Natural killer cell treated with Interleukin-12 subunit alpha and Interleukin-12 subunit beta and Interleukin-15 and Interleukin-18, amount 100 ng/mL, for 72 hours (primary cell): ENCODE results near the gene TNFAIP8L3. TPM values are rescaled to one million over a fixed set of nuclear protein-coding genes. Genes with fewer than 3 reads are reported as not detected.
A peak's percentile ranks its signal among the peaks of the same experiment; 100 is the strongest.

Experiments used
- ATAC-seq, 2 donors: fragments of 150-1000 bp; cut with Tn5 transposase in 1 of 2; sonication (Bioruptor Pico), chemical (Tn5 transposase) in 1 of 2; 2 replicates each; pipeline ENCODE4 v1.10.0; 2021
- DNase-seq: peaks from one replicate; pipeline ENCODE4 v3.0.0; 2022; ENCODE audit warnings: low spot score
- H3K27ac Mint-ChIP-seq, 2 donors: 1 replicate in 1 of 2; 2 replicates in 1 of 2; pipeline ENCODE4 v1.8.0; 2022; ENCODE audit warnings: mixed read lengths in 2 of 2, mild to moderate bottlenecking in 1 of 2, moderate library complexity in 1 of 2
- H3K27me3 Mint-ChIP-seq, 2 donors: 1 replicate in 1 of 2; 2 replicates in 1 of 2; pipeline ENCODE4 v1.8.0; 2022; ENCODE audit warnings: mixed read lengths in 2 of 2
- H3K36me3 Mint-ChIP-seq: one replicate; pipeline ENCODE4 v1.8.0; 2022; ENCODE audit warnings: mixed read lengths
- H3K4me1 Mint-ChIP-seq, 2 donors: 1 replicate in 1 of 2; 2 replicates in 1 of 2; pipeline ENCODE4 v1.8.0; 2022; ENCODE audit warnings: low read depth in 2 of 2, mixed read lengths in 2 of 2, mild to moderate bottlenecking in 1 of 2
- H3K4me3 Mint-ChIP-seq: one replicate; pipeline ENCODE4 v1.8.0; 2022; ENCODE audit warnings: mixed read lengths
- H3K9me3 Mint-ChIP-seq: 2 replicates; pipeline ENCODE4 v1.8.0; 2022; ENCODE audit warnings: mixed read lengths
- total RNA-seq, 2 donors: library from RNA; stranded (reverse); gene quantifications; one replicate each; pipeline ENCODE4 v1.2.3, GENCODE V29; 2022

Gene TNFAIP8L3
- total RNA-seq, 2 donors from 2014 or later, result not detected

- Mint-ChIP-seq H3K36me3 (no peaks in the 10 kb centered on the region), H3K27me3 (peaks cover 60 to 79% of the 10 kb centered on the region in 2 donors), H3K9me3 (no peaks in the 10 kb centered on the region), H3K4me1 (no peaks in the 10 kb centered on the region), H3K27ac (no peak overlapping the region), H3K4me3 (no peak overlapping the region)
- no peak for DNase-seq
- ATAC-seq, result no peak
Observed at GRCh38 chr15:51092480-51093040, 2.1 kb downstream of the TNFAIP8L3 start.

GRCh38 chr15:51090753-51091152 is 4.0 kb downstream of the TNFAIP8L3 start:
- Mint-ChIP-seq H3K27ac (no peak overlapping the region), H3K4me3 (no peak overlapping the region), H3K36me3 (no peaks in the 10 kb centered on the region), H3K4me1 (no peaks in the 10 kb centered on the region), H3K9me3 (no peaks in the 10 kb centered on the region), H3K27me3 (peaks cover 60 to 70% of the 10 kb centered on the region in 2 donors)
- DNase-seq (no peak), ATAC-seq (no peak)

- no peaks in the 10 kb centered on the region for H3K36me3 Mint-ChIP-seq
- DNase-seq, result no peak
- no peak for ATAC-seq
- H3K4me3 Mint-ChIP-seq, result no peak overlapping the region
- H3K27me3 Mint-ChIP-seq, result peaks cover 55 to 66% of the 10 kb centered on the region in 2 donors
- no peaks in the 10 kb centered on the region for H3K9me3 Mint-ChIP-seq
- H3K27ac Mint-ChIP-seq, result no peak overlapping the region
- H3K4me1 Mint-ChIP-seq, result no peaks in the 10 kb centered on the region
Observed at GRCh38 chr15:51089699-51090453, 4.8 kb downstream of the TNFAIP8L3 start.

GRCh38 chr15:51089041-51089440 is 5.7 kb downstream of the TNFAIP8L3 start:
- no peaks in the 10 kb centered on the region for H3K9me3 Mint-ChIP-seq
- H3K27me3 Mint-ChIP-seq, result peaks cover 59 to 72% of the 10 kb centered on the region in 2 donors
- DNase-seq (no peak), ATAC-seq (no peak)
- no peak overlapping the region for H3K27ac Mint-ChIP-seq
- no peaks in the 10 kb centered on the region for H3K4me1 Mint-ChIP-seq
- no peaks in the 10 kb centered on the region for H3K36me3 Mint-ChIP-seq
- H3K4me3 Mint-ChIP-seq, result no peak overlapping the region

GRCh38 chr15:51088585-51088984 is 6.1 kb downstream of the TNFAIP8L3 start:
- Mint-ChIP-seq H3K27ac (no peak overlapping the region), H3K9me3 (no peaks in the 10 kb centered on the region), H3K36me3 (no peaks in the 10 kb centered on the region), H3K4me1 (no peaks in the 10 kb centered on the region), H3K27me3 (peaks cover 60 to 72% of the 10 kb centered on the region in 2 donors), H3K4me3 (no peak overlapping the region)
- ATAC-seq (no peak), DNase-seq (no peak)

- ATAC-seq (no peak), DNase-seq (no peak)
- Mint-ChIP-seq H3K9me3 (no peaks in the 10 kb centered on the region), H3K36me3 (no peaks in the 10 kb centered on the region), H3K4me3 (no peak overlapping the region), H3K27me3 (peaks cover 57 to 63% of the 10 kb centered on the region in 2 donors), H3K4me1 (no peaks in the 10 kb centered on the region), H3K27ac (no peak overlapping the region)
Observed at GRCh38 chr15:51087513-51087912, 7.2 kb downstream of the TNFAIP8L3 start.

- H3K36me3 Mint-ChIP-seq, result no peaks in the 10 kb centered on the region
- ATAC-seq (no peak), DNase-seq (no peak)
- no peak overlapping the region for H3K4me3 Mint-ChIP-seq
- no peak overlapping the region for H3K27ac Mint-ChIP-seq
- peaks cover 51 to 52% of the 10 kb centered on the region in 2 donors for H3K27me3 Mint-ChIP-seq
- H3K9me3 Mint-ChIP-seq, result no peaks in the 10 kb centered on the region
- no peaks in the 10 kb centered on the region for H3K4me1 Mint-ChIP-seq
Observed at GRCh38 chr15:51086409-51086808, 8.3 kb downstream of the TNFAIP8L3 start.

- H3K4me1 Mint-ChIP-seq, result no peaks in the 10 kb centered on the region
- H3K27ac Mint-ChIP-seq, result no peak overlapping the region
- no peak for DNase-seq
- H3K27me3 Mint-ChIP-seq, result peaks cover 46% of the 10 kb centered on the region in 2 donors
- H3K9me3 Mint-ChIP-seq, result no peaks in the 10 kb centered on the region
- H3K4me3 Mint-ChIP-seq, result no peak overlapping the region
- no peak for ATAC-seq
- H3K36me3 Mint-ChIP-seq, result no peaks in the 10 kb centered on the region
Observed at GRCh38 chr15:51085764-51086163, 8.9 kb downstream of the TNFAIP8L3 start.

- Mint-ChIP-seq H3K9me3 (no peaks in the 10 kb centered on the region), H3K4me1 (peaks cover 5 to 6% of the 10 kb centered on the region in 2 donors), H3K36me3 (peaks cover 4% of the 10 kb centered on the region), H3K27me3 (peaks cover 40 to 44% of the 10 kb centered on the region in 2 donors), H3K27ac (no peak overlapping the region), H3K4me3 (no peak overlapping the region)
- no peak for DNase-seq
- ATAC-seq, result no peak
Observed at GRCh38 chr15:51083641-51084166, 11.0 kb downstream of the TNFAIP8L3 start.

GRCh38 chr15:51082246-51082645 is 12.5 kb downstream of the TNFAIP8L3 start:
- Mint-ChIP-seq H3K9me3 (no peaks in the 10 kb centered on the region), H3K27me3 (peaks cover 39 to 41% of the 10 kb centered on the region in 2 donors), H3K4me1 (peaks cover 12 to 13% of the 10 kb centered on the region in 2 donors), H3K27ac (no peak overlapping the region), H3K36me3 (peaks cover 4% of the 10 kb centered on the region), H3K4me3 (no peak overlapping the region)
- no peak for DNase-seq
- ATAC-seq, result no peak

GRCh38 chr15:51080286-51080685 is 14.4 kb downstream of the TNFAIP8L3 start:
- no peaks in the 10 kb centered on the region for H3K9me3 Mint-ChIP-seq
- no peak for ATAC-seq
- H3K36me3 Mint-ChIP-seq, result peaks cover 4% of the 10 kb centered on the region
- H3K4me1 Mint-ChIP-seq, result peaks cover 28 to 29% of the 10 kb centered on the region in 2 donors
- DNase-seq, result no peak
- H3K27me3 Mint-ChIP-seq, result peaks cover 31 to 36% of the 10 kb centered on the region in 2 donors
- H3K27ac Mint-ChIP-seq, result no peak overlapping the region
- H3K4me3 Mint-ChIP-seq, result no peak overlapping the region

- Mint-ChIP-seq H3K36me3 (peaks cover 4% of the 10 kb centered on the region), H3K27ac (peak overlapping the region in 1 of 2 donors; percentile 7), H3K4me3 (peak overlapping the region; percentile 82), H3K9me3 (no peaks in the 10 kb centered on the region), H3K4me1 (peaks cover 28 to 29% of the 10 kb centered on the region in 2 donors), H3K27me3 (peaks cover 26 to 34% of the 10 kb centered on the region in 2 donors)
- DNase-seq (no peak), ATAC-seq (no peak)
Observed at GRCh38 chr15:51079226-51079625, 15.5 kb downstream of the TNFAIP8L3 start.

GRCh38 chr15:51077221-51078153 is 17.2 kb downstream of the TNFAIP8L3 start:
- Mint-ChIP-seq H3K27me3 (peaks cover 24 to 30% of the 10 kb centered on the region in 2 donors), H3K4me1 (peaks cover 28 to 29% of the 10 kb centered on the region in 2 donors), H3K36me3 (peaks cover 4% of the 10 kb centered on the region), H3K9me3 (no peaks in the 10 kb centered on the region), H3K4me3 (peak overlapping the region; percentile 82), H3K27ac (peak overlapping the region; percentile 37 to 53)
- DNase-seq (peak; percentile 88), ATAC-seq (peak; percentile 91 to 92)
